ENCODE data around the gene SH3RF3. TPM values are rescaled to one million over a fixed set of nuclear protein-coding genes. Genes with fewer than 3 reads are reported as not detected.

The SH3RF3 gene
- total RNA-seq, 3 donors from 2014 or later (not counting 1 experiment from before 2014, with no cell fraction given), result 0.23 to 0.61 (median 0.34) TPM

GRCh38 chr2:109333414-109334210 lies 204.6 kb downstream of the SH3RF3 start:
- Mint-ChIP-seq H3K27ac (no peak overlapping the region), H3K36me3 (no peaks in the 10 kb centered on the region), H3K27me3 (ENCODE audit: low read depth in 2 of 2) (peaks cover 14 to 35% of the 10 kb centered on the region in 2 donors), H3K4me3 (no peak overlapping the region), H3K9me3 (no peaks in the 10 kb centered on the region), H3K4me1 (peaks cover 34 to 43% of the 10 kb centered on the region in 2 donors)
- Histone ChIP-seq H3K4me1 (ENCODE audit: control insufficient read depth, insufficient read depth, low read length) (peaks cover 38% of the 10 kb centered on the region), H3K4me3 (ENCODE audit: low read length) (no peak overlapping the region), H3K9me3 (ENCODE audit: control insufficient read depth, insufficient read depth, low read length) (no peaks in the 10 kb centered on the region), H3K27me3 (ENCODE audit: control insufficient read depth, insufficient read depth, low read length) (no peaks in the 10 kb centered on the region), H3K27ac (ENCODE audit: low read length) (no peak overlapping the region), H3K36me3 (ENCODE audit: control insufficient read depth, insufficient read depth, low read length) (no peaks in the 10 kb centered on the region)
- intact Hi-C loops (cut with micrococcal nuclease), result no loop called here
- DNase-seq, result no peak
- ATAC-seq, result peak in 1 of 3 donors; percentile 32
- 59% methylated on average over 5 of the region's 7 CpGs for WGBS (ENCODE audit: insufficient coverage)
- TF ChIP-seq, protein P1, sequence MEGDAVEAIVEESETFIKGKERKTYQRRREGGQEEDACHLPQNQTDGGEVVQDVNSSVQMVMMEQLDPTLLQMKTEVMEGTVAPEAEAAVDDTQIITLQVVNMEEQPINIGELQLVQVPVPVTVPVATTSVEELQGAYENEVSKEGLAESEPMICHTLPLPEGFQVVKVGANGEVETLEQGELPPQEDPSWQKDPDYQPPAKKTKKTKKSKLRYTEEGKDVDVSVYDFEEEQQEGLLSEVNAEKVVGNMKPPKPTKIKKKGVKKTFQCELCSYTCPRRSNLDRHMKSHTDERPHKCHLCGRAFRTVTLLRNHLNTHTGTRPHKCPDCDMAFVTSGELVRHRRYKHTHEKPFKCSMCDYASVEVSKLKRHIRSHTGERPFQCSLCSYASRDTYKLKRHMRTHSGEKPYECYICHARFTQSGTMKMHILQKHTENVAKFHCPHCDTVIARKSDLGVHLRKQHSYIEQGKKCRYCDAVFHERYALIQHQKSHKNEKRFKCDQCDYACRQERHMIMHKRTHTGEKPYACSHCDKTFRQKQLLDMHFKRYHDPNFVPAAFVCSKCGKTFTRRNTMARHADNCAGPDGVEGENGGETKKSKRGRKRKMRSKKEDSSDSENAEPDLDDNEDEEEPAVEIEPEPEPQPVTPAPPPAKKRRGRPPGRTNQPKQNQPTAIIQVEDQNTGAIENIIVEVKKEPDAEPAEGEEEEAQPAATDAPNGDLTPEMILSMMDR (IDR thresholded peaks at IDR 0.05), result no peak

DNA sequence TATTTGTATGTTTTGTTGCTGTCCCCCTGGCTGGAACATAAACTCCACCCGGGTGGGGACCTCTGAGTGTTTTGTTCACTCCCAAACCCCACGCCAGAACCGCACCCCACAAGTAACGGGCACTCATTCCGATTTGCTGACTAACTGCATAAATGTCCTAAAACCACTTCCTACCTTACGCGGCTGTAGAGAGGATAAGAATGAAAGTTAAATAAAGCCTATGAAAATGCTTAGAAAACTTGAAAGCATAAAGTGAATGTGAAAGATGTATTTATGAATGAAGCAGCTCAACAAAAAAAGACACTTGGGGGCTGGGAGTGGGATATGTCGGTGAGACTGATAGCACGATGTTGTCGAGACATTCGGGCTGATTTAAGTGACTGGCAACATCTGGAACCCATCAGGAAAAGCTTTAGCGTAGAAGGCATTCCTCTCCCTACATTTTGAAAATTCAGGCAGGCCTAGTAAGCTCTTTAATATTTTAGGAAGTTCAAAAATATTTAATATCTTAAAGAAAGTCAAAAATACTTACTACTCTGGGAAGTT lies 206.7 kb downstream of the SH3RF3 start:
- Histone ChIP-seq H3K27ac (ENCODE audit: low read length) (no peak overlapping the region), H3K27me3 (ENCODE audit: control insufficient read depth, insufficient read depth, low read length) (no peaks in the 10 kb centered on the region), H3K4me1 (ENCODE audit: control insufficient read depth, insufficient read depth, low read length) (peaks cover 38% of the 10 kb centered on the region), H3K9me3 (ENCODE audit: control insufficient read depth, insufficient read depth, low read length) (no peaks in the 10 kb centered on the region), H3K36me3 (ENCODE audit: control insufficient read depth, insufficient read depth, low read length) (no peaks in the 10 kb centered on the region), H3K4me3 (ENCODE audit: low read length) (no peak overlapping the region)
- Mint-ChIP-seq H3K4me1 (peaks cover 27 to 34% of the 10 kb centered on the region in 2 donors), H3K4me3 (peak overlapping the region; percentile 77), H3K9me3 (no peaks in the 10 kb centered on the region), H3K27ac (peak overlapping the region in 1 of 2 donors; percentile 73), H3K36me3 (no peaks in the 10 kb centered on the region), H3K27me3 (ENCODE audit: low read depth in 2 of 2) (peaks cover 10 to 27% of the 10 kb centered on the region in 2 donors)
- 3% methylated on average over 10 of the region's 12 CpGs for WGBS (ENCODE audit: insufficient coverage)
- intact Hi-C loops (cut with micrococcal nuclease), result no loop called here
- no peak for DNase-seq
- TF ChIP-seq, protein P1 (IDR thresholded peaks at IDR 0.05), result no peak
- ATAC-seq, result peak in 1 of 3 donors; percentile 38

DNA sequence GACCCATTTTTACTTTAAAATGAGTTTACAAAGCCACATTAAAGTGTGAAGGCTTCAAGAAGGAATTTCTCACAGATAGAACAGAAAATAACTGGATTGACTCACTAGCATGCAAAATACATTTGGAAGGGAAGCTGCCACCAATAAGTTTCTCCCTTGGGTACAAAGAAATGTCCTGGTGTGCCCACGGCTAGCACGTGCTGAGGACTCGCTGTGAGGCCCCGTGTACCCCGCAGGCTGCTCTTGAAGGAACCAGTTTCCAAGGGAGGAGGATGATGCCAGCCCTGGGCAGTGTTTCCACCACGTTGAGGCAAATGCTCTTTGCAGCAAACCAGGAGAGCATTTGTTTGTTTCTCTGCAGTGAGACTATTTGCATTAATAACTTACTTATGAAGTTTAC lies 207.3 kb downstream of the SH3RF3 start:
- intact Hi-C loops (cut with micrococcal nuclease), result no loop called here

More for the DNA sequence above, 207.3 kb downstream of the SH3RF3 start:
- TF ChIP-seq, protein P1 (IDR thresholded peaks at IDR 0.05), result no peak
- Histone ChIP-seq H3K4me1 (ENCODE audit: control insufficient read depth, insufficient read depth, low read length) (peaks cover 38% of the 10 kb centered on the region), H3K4me3 (ENCODE audit: low read length) (no peak overlapping the region), H3K27me3 (ENCODE audit: control insufficient read depth, insufficient read depth, low read length) (no peaks in the 10 kb centered on the region), H3K27ac (ENCODE audit: low read length) (no peak overlapping the region), H3K36me3 (ENCODE audit: control insufficient read depth, insufficient read depth, low read length) (no peaks in the 10 kb centered on the region), H3K9me3 (ENCODE audit: control insufficient read depth, insufficient read depth, low read length) (no peaks in the 10 kb centered on the region)
- Mint-ChIP-seq H3K9me3 (no peaks in the 10 kb centered on the region), H3K4me1 (peaks cover 27 to 34% of the 10 kb centered on the region in 2 donors), H3K4me3 (no peak overlapping the region), H3K27me3 (ENCODE audit: low read depth in 2 of 2) (peaks cover 10 to 27% of the 10 kb centered on the region in 2 donors), H3K27ac (no peak overlapping the region), H3K36me3 (no peaks in the 10 kb centered on the region)
- no peak for ATAC-seq
- 57% methylated on average over 6 of the region's 6 CpGs for WGBS (ENCODE audit: insufficient coverage)
- DNase-seq, result no peak
